A549 (cell line): Measurements from ENCODE around the gene SRRM1.

Experiments
- BCL3 ChIP-seq: fragments of >200 bp; sonication (Bioruptor Twin); formaldehyde crosslinking; IDR thresholded peaks from 3 replicates; pipeline ENCODE4 v1.6.1; 2016
- CEBPB ChIP-seq, 2 experiments: fragments of >200 bp in 1 of 2; sonication (Bioruptor Twin) in 1 of 2; formaldehyde crosslinking in 1 of 2; IDR thresholded peaks; 2 replicates each; pipeline ENCODE4 v1.6.1; 2012 to 2016
- CTCF ChIP-seq: fragments of >200 bp; sonication (Bioruptor Twin); formaldehyde crosslinking; IDR thresholded peaks from 3 replicates; pipeline ENCODE4 v1.5.1; 2016
- JUN ChIP-seq, 2 experiments: fragments of >200 bp; sonication (Bioruptor Twin); formaldehyde crosslinking; IDR thresholded peaks; 2 replicates in 1 of 2; 3 replicates in 1 of 2; pipeline ENCODE4 v1.6.1; 2016 to 2017
- JUNB ChIP-seq: fragments of >200 bp; sonication (Bioruptor Twin); formaldehyde crosslinking; IDR thresholded peaks from 2 replicates; pipeline ENCODE4 v1.6.1; 2016
- MAZ ChIP-seq: fragments of 150-350 bp; IDR thresholded peaks from 2 replicates; pipeline ENCODE4 v1.6.1; 2014; ENCODE audit warnings: antibody characterized with exemption, low read depth, low read length, borderline replicate concordance
- NFE2L2 ChIP-seq: fragments of 150-350 bp; conservative IDR thresholded peaks from 2 replicates; pipeline ENCODE4 v1.6.1; 2014; ENCODE audit warnings: low read length
- PHF8 ChIP-seq: fragments of 200-600 bp; sonication (generic); IDR thresholded peaks from 2 replicates; pipeline ENCODE4 v1.6.1; 2016; ENCODE audit warnings: low read depth, mild to moderate bottlenecking, antibody characterized with exemption, moderate library complexity, borderline replicate concordance
- POLR2A ChIP-seq: IDR thresholded peaks from 2 replicates; pipeline ENCODE4 v1.6.1; 2012; ENCODE audit warnings: mild to moderate bottlenecking, low read length
- RAD21 ChIP-seq, 2 experiments: fragments of >200 bp in 1 of 2; sonication (Bioruptor Twin) in 1 of 2; formaldehyde crosslinking in 1 of 2; IDR thresholded peaks in 1 of 2; conservative IDR thresholded peaks in 1 of 2; 2 replicates in 1 of 2; 3 replicates in 1 of 2; pipeline ENCODE4 v1.6.1; 2012 to 2018; ENCODE audit warnings: inconsistent platforms in 1 of 2

- TF ChIP-seq CTCF, result no peak
- TF ChIP-seq BCL3, result no peak
- no peak for TF ChIP-seq JUNB
- TF ChIP-seq PHF8, result no peak
- TF ChIP-seq POLR2A, result no peak
- TF ChIP-seq JUN (IDR thresholded peaks at IDR 0.05), result no peak
- no peak for TF ChIP-seq CEBPB (IDR thresholded peaks at IDR 0.05)
- TF ChIP-seq RAD21 (conservative IDR thresholded peaks at IDR 0.05 in 1 of 2, IDR thresholded peaks at IDR 0.05 in 1 of 2), result no peak
- no peak for TF ChIP-seq NFE2L2
- TF ChIP-seq MAZ, result no peak
Observed at GRCh38 chr1:24659993-24660665, 17.0 kb downstream of the SRRM1 start.
